Glutamatergic neuron (in vitro differentiated cells): Measurements from ENCODE around the gene FOXN1. TPM values are rescaled to one million over a fixed set of nuclear protein-coding genes. Genes with fewer than 3 reads are reported as not detected.
"Not testable (repeated sequence)": the region's sequence is repeated elsewhere in the genome, so short reads cannot be mapped to it uniquely, and the experiment has no call there.

Source experiments
- DNase-seq: peaks from one replicate; pipeline ENCODE4 v3.0.0; 2022
- H3K27ac Mint-ChIP-seq: one replicate; pipeline ENCODE4 v1.8.0; 2020; ENCODE audit warnings: mild to moderate bottlenecking, mixed read lengths, inconsistent platforms; ENCODE audit not compliant: unreplicated experiment
- H3K27me3 Mint-ChIP-seq: one replicate; pipeline ENCODE4 v1.8.0; 2020; ENCODE audit warnings: mild to moderate bottlenecking, moderate library complexity, mixed read lengths, inconsistent platforms; ENCODE audit not compliant: unreplicated experiment
- H3K36me3 Mint-ChIP-seq: one replicate; pipeline ENCODE4 v1.8.0; 2020; ENCODE audit warnings: mild to moderate bottlenecking, mixed read lengths, inconsistent platforms; ENCODE audit not compliant: unreplicated experiment
- H3K4me1 Mint-ChIP-seq: one replicate; pipeline ENCODE4 v1.8.0; 2020; ENCODE audit warnings: mild to moderate bottlenecking, low read depth, mixed read lengths, inconsistent platforms; ENCODE audit not compliant: unreplicated experiment
- H3K4me3 Mint-ChIP-seq: one replicate; pipeline ENCODE4 v1.8.0; 2020; ENCODE audit warnings: mild to moderate bottlenecking, mixed read lengths, inconsistent platforms; ENCODE audit not compliant: unreplicated experiment
- H3K9me3 Mint-ChIP-seq: one replicate; pipeline ENCODE4 v1.8.0; 2020; ENCODE audit warnings: mild to moderate bottlenecking, moderate library complexity, mixed read lengths, inconsistent platforms; ENCODE audit not compliant: unreplicated experiment
- total RNA-seq: library from RNA; stranded (reverse); fragmentation: NEBNext Ultra II Directional; extraction: Animal tissue kit (Norgen Biotek cat#: 25700); gene quantifications from one replicate; pipeline ENCODE4 v1.2.1, GENCODE V29; 2021; ENCODE audit not compliant: unreplicated experiment
- TF ChIP-seq, protein P1 (sequence below): fragments of 200-600 bp; sonication (generic); IDR thresholded peaks from one replicate; pipeline ENCODE4 v1.5.0; 2021; ENCODE audit not compliant: partially characterized antibody, unreplicated experiment

FOXN1 gene
- total RNA-seq, 1 donor from 2014 or later: not detected

DNA sequence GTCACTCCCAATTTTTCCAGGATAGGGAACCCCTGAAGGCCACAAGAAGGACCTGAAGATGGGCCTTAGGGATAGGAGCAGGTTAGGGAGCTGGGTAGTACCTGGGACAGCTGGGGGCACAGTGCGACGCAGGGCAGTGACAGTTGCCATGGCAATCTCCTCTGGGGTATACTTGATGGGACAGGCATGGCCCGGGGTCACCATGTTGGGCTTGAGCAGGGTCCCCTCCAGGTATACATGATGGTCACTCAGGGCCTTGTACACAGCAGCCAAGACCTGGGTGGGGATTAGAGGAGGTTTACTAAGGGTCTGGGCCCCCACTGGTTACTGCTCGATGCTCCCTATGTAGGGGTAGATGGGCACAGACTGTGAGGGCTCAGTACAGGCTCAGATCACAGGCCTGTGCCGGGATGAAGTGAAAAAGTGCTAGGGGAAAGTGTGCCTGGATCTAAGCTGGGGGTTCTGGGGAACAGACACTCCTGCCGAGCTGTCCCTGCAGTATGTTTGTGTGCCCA is 67.9 kb downstream of the FOXN1 start:
- TF ChIP-seq, protein P1, sequence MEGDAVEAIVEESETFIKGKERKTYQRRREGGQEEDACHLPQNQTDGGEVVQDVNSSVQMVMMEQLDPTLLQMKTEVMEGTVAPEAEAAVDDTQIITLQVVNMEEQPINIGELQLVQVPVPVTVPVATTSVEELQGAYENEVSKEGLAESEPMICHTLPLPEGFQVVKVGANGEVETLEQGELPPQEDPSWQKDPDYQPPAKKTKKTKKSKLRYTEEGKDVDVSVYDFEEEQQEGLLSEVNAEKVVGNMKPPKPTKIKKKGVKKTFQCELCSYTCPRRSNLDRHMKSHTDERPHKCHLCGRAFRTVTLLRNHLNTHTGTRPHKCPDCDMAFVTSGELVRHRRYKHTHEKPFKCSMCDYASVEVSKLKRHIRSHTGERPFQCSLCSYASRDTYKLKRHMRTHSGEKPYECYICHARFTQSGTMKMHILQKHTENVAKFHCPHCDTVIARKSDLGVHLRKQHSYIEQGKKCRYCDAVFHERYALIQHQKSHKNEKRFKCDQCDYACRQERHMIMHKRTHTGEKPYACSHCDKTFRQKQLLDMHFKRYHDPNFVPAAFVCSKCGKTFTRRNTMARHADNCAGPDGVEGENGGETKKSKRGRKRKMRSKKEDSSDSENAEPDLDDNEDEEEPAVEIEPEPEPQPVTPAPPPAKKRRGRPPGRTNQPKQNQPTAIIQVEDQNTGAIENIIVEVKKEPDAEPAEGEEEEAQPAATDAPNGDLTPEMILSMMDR: no peak
- Mint-ChIP-seq H3K36me3 (no peaks in the 10 kb centered on the region), H3K27ac (no peak overlapping the region), H3K27me3 (peaks cover 4% of the 10 kb centered on the region), H3K9me3 (peaks cover 8% of the 10 kb centered on the region), H3K4me1 (peaks cover 6% of the 10 kb centered on the region), H3K4me3 (no peak overlapping the region)
- DNase-seq: no peak

DNA sequence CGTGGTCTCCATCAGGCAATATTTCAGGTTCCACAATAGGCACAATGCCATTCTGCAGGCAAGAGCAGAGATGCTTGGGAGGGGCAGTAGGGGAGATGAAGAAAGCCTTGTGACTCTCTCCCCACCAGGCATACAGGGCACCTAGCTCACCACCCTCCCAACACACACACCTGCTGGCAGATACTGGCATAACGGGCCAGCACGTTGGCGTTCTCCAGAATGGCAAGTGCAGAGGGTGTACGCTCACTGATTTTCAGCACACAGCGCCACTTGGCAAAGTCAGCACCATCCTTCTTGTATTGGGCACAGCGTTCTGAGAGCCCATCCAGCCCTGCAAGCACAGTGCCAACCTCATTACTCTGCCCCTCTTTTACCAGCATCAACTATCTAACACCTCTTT is 68.4 kb downstream of the FOXN1 start:
- Mint-ChIP-seq H3K27ac (no peak overlapping the region), H3K9me3 (peaks cover 8% of the 10 kb centered on the region), H3K27me3 (peaks cover 4% of the 10 kb centered on the region), H3K4me1 (peaks cover 6% of the 10 kb centered on the region), H3K4me3 (peak overlapping the region; percentile 42), H3K36me3 (no peaks in the 10 kb centered on the region)
- TF ChIP-seq, protein P1: peak; percentile 33
- no peak for DNase-seq

DNA sequence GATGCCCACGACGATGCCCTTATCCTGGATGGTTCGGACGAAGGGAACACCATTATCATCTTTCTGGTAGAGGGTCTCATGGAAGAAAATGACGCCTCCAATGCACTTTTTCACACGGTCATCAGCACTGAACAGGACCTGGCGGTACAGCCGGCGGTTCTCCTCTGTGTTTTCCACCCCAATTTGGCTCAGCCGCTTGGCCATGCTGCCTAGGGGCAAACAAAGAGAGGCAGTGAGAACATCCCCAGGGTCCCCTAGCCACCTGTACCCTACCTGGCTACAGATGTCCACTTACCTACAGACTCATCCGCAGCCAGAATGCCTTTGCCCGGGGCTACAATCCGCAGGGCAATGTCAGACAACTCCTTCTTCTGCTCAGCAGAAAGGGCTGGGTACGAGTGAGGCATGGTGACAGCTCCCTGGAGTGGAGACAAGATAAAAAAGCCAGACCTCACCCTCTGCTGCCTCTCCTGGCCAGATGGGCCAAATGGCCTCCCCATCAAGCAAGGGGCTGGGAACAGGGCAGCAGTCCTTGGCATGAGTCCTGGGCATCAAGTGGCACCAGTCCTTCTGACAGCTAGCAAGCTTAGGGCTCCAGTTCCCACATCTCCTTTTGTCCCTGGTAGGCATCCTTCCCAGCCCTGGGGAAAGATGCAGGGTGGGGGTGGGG is 69.1 kb downstream of the FOXN1 start:
- H3K27me3 Mint-ChIP-seq: peaks cover 4% of the 10 kb centered on the region
- H3K4me3 Mint-ChIP-seq: peak overlapping the region; percentile 42
- H3K4me1 Mint-ChIP-seq: peaks cover 3% of the 10 kb centered on the region
- H3K9me3 Mint-ChIP-seq: peaks cover 8% of the 10 kb centered on the region
- no peak for DNase-seq
- H3K36me3 Mint-ChIP-seq: no peaks in the 10 kb centered on the region
- TF ChIP-seq, protein P1: no peak
- H3K27ac Mint-ChIP-seq: no peak overlapping the region

GRCh38 chr17:28576016-28576415 is 69.9 kb downstream of the FOXN1 start:
- H3K27me3 Mint-ChIP-seq, H3K4me1 Mint-ChIP-seq, H3K9me3 Mint-ChIP-seq, H3K36me3 Mint-ChIP-seq, DNase-seq: not testable (repeated sequence)
- Mint-ChIP-seq H3K4me3 (peak overlapping the region; percentile 89), H3K27ac (peak overlapping the region; percentile 52)

- peaks cover 7% of the 10 kb centered on the region for H3K9me3 Mint-ChIP-seq
- no peaks in the 10 kb centered on the region for H3K36me3 Mint-ChIP-seq
- peak; percentile 94 for DNase-seq
- peaks cover 2% of the 10 kb centered on the region for H3K4me1 Mint-ChIP-seq
- H3K4me3 Mint-ChIP-seq: peak within 1 kb of the TSS; percentile 89
- TF ChIP-seq, protein P1: no peak
- peaks cover 4% of the 10 kb centered on the region for H3K27me3 Mint-ChIP-seq
- peak within 1 kb of the TSS; percentile 52 for H3K27ac Mint-ChIP-seq
These were observed 70.8 kb downstream of the FOXN1 start, which contains the start of gene ALDOC for GRCh38 chr17:28576758-28577465. Gene ALDOC, minus strand, starts transcription at chr17:28576895. Its CDS starts 1,363 bp downstream, at chr17:28575532.
